Fibroblast of skin of left biceps (primary cell): Measurements from ENCODE around the gene ATP9A.
"Not testable (repeated sequence)": the region's sequence is repeated elsewhere in the genome, so short reads cannot be mapped to it uniquely, and the experiment has no call there.

ENCODE experiments used
- DNase-seq, 2 experiments: peaks; one replicate each; pipeline ENCODE4 v3.0.0-alpha.2; 2013; ENCODE audit warnings: low read depth in 2 of 2

Gene ATP9A

GRCh38 chr20:51767867-51768758, at the start of gene ATP9A:
ATP9A (minus strand) TSS chr20:51768390; CDS start chr20:51768369, 21 bp downstream.
- no peak for DNase-seq

- DNase-seq: not testable (repeated sequence)
These were observed 48.7 kb upstream of the ATP9A start for GRCh38 chr20:51816856-51817255.

GRCh38 chr20:51815383-51816076, 47.3 kb upstream of the ATP9A start:
- DNase-seq: no peak

- no peak for DNase-seq
These were observed 44.7 kb upstream of the ATP9A start for GRCh38 chr20:51812861-51813260.

- DNase-seq: no peak
These were observed 43.4 kb upstream of the ATP9A start for GRCh38 chr20:51811514-51812128.

- no peak for DNase-seq
These were observed 42.8 kb upstream of the ATP9A start for GRCh38 chr20:51811042-51811355.

GRCh38 chr20:51810155-51811041, 42.2 kb upstream of the ATP9A start:
- DNase-seq: no peak

- DNase-seq: peak; percentile 86 to 90
These were observed 39.6 kb upstream of the ATP9A start for GRCh38 chr20:51807720-51808250.

GRCh38 chr20:51804754-51805153, 36.6 kb upstream of the ATP9A start:
- no peak for DNase-seq

GRCh38 chr20:51803148-51803854, 35.1 kb upstream of the ATP9A start:
- DNase-seq: peak in 1 of 2 experiments; percentile 19

GRCh38 chr20:51802170-51802751, 34.1 kb upstream of the ATP9A start, which contains the start of gene SALL4:
SALL4 (minus strand) TSS chr20:51802521; CDS start chr20:51802408, 113 bp downstream.
- DNase-seq: no peak

- DNase-seq: no peak
These were observed 33.6 kb upstream of the ATP9A start for GRCh38 chr20:51801823-51802123.

- DNase-seq: no peak
These were observed 33.1 kb upstream of the ATP9A start for GRCh38 chr20:51801122-51801822.

GRCh38 chr20:51800872-51801121, 32.6 kb upstream of the ATP9A start:
- DNase-seq: no peak

GRCh38 chr20:51800060-51800871, 32.1 kb upstream of the ATP9A start:
- DNase-seq: no peak

GRCh38 chr20:51799401-51799860, 31.2 kb upstream of the ATP9A start:
- no peak for DNase-seq

GRCh38 chr20:51797357-51798025, 29.3 kb upstream of the ATP9A start:
- DNase-seq: peak in 1 of 2 experiments; percentile 54

GRCh38 chr20:51796340-51796739, 28.1 kb upstream of the ATP9A start:
- DNase-seq: no peak

GRCh38 chr20:51792960-51793359, 24.8 kb upstream of the ATP9A start:
- no peak for DNase-seq
